H7 (cell line): ENCODE results near the gene PRKAG2. TPM values are rescaled to one million over a fixed set of nuclear protein-coding genes. Genes with fewer than 3 reads are reported as not detected.
"Not testable (repeated sequence)": the region's sequence is repeated elsewhere in the genome, so short reads cannot be mapped to it uniquely, and the experiment has no call there.

Experiments used
- DNase-seq: peaks from one replicate; pipeline ENCODE4 v3.0.0; 2012
- H3K27me3 ChIP-seq: 2 replicates; pipeline ENCODE4 v1.6.0; 2011; ENCODE audit warnings: mild to moderate bottlenecking, low read length; ENCODE audit not compliant: control insufficient read depth, insufficient read depth
- H3K36me3 ChIP-seq: replicated peaks from 2 replicates; pipeline ENCODE4 v1.5.1; 2011; ENCODE audit warnings: low read length; ENCODE audit not compliant: control insufficient read depth, insufficient read depth
- H3K4me3 ChIP-seq: 2 replicates; pipeline ENCODE4 v1.5.1; 2011; ENCODE audit warnings: low read depth, mild to moderate bottlenecking, control low read depth, low read length, moderate library complexity; ENCODE audit not compliant: insufficient read depth
- total RNA-seq: library from RNA; depleted of rRNA; stranded (reverse); fragments of >200 nt; shearing (Covaris generic); gene quantifications from 2 replicates; pipeline ENCODE4 v1.2.3, GENCODE V29; 2014

The PRKAG2 gene
- total RNA-seq, 1 experiment from 2014 or later, result 6.0 TPM

GRCh38 chr7:151836927-151837205 is 40.0 kb downstream of the PRKAG2 start:
- Histone ChIP-seq H3K27me3 (no peaks in the 10 kb centered on the region), H3K36me3 (no peaks in the 10 kb centered on the region), H3K4me3 (no peak overlapping the region)
- DNase-seq, result no peak

DNA sequence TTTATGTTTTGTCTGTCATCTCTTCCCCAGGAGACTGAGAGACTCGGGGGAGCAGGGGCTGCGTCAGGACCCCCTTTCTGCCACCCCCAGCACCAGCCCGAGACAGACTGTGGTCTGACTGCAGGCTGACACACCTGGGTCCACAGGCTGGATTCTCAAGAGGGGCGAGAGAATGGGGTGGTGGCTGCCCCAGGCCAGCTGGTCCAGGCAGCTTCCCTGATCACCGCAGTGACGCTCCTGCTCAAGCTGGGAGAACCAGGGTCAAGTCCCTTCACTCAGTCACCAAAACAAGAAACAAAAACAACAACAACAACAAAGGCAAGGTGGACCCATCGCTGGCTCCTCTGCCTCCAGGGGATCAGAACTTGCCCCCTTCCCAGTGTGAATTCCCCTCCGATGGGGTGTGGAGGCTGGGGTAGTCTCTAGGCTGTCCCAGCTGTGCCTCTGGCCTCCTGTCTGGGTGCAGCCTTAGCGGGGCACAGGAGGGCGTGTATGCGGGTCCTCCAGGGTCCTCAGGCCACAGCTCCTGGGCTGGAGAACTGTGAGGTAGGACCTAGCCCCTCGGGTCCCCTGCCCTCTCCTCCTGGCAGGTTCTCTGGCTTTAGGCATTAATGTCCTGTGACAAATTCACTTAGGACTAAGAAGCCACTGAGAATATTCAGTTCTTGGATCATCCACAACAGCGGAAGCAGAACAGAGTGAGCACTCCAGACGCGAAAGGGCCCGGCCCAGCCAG is 40.6 kb downstream of the PRKAG2 start:
- Histone ChIP-seq H3K27me3 (no peaks in the 10 kb centered on the region), H3K36me3 (no peaks in the 10 kb centered on the region), H3K4me3 (no peak overlapping the region)
- no peak for DNase-seq

DNA sequence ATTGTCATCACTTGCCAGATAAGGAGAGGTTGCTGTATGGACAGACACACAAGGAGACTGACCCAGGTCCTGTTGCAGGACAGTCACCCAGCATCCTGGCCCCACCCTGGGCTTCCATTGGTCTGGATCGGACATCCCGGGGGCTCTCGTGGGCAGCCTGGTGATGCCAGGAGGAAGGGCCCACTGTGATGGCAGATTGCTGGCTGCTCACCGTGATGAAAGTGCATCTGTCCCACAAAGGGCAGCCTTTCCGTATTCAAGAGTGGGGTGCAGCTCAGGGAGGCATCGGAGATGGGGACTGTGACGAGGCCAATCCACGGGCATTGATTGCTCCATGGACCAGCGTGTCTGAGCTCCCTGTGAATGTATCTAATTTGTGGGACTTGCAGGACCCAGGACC is 41.3 kb downstream of the PRKAG2 start:
- H3K4me3 ChIP-seq, result no peak overlapping the region
- H3K27me3 ChIP-seq, result no peaks in the 10 kb centered on the region
- DNase-seq, result no peak
- H3K36me3 ChIP-seq, result no peaks in the 10 kb centered on the region

GRCh38 chr7:151834271-151835035 is 42.5 kb downstream of the PRKAG2 start:
- no peak for DNase-seq
- H3K36me3 ChIP-seq, result no peaks in the 10 kb centered on the region
- no peak overlapping the region for H3K4me3 ChIP-seq
- no peaks in the 10 kb centered on the region for H3K27me3 ChIP-seq

DNA sequence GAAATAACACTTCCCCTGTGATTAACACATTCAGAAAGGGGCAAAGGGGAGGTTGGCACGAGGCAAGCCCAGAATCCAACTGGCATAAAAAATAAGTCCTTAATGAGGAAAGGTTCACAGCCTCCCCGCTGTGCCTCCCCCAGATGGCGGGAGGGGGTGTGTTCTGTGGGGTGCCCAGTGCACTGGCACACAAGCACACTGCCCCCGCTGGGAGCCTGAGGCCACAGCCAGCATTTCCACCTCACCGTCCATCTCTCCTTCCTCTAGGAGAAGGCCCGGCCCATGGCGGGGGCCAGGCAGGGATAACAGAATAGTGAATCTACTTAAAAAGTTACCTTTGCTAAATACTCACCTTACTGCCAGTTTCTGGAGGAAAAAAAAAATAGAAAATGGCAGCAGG is 43.2 kb downstream of the PRKAG2 start:
- H3K27me3 ChIP-seq, result no peaks in the 10 kb centered on the region
- no peak for DNase-seq
- no peaks in the 10 kb centered on the region for H3K36me3 ChIP-seq
- H3K4me3 ChIP-seq, result no peak overlapping the region

DNA sequence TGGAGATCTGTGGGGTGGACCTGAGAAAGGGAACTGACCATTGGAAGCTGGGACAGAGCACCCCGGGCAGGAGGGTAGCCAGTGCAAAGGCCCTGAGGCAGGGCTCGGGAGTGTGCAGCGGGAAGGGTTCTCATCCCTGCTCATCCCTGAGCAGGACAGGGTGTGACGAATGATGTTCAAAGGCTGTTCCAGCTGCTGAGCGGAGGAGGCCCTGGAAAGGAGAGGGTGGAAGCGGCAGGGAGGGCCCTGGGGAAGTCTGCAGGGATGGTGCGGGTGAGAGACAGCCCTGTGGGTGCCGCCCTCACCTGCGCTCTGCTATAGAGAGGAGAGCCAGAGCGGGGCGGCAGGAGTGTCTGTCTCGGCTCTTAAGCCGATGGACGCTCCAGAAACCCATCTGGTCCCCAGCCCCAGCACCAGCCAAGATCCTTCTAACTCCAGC is 43.7 kb downstream of the PRKAG2 start:
- H3K4me3 ChIP-seq, result no peak overlapping the region
- H3K36me3 ChIP-seq, result no peaks in the 10 kb centered on the region
- H3K27me3 ChIP-seq, result no peaks in the 10 kb centered on the region
- DNase-seq, result no peak

DNA sequence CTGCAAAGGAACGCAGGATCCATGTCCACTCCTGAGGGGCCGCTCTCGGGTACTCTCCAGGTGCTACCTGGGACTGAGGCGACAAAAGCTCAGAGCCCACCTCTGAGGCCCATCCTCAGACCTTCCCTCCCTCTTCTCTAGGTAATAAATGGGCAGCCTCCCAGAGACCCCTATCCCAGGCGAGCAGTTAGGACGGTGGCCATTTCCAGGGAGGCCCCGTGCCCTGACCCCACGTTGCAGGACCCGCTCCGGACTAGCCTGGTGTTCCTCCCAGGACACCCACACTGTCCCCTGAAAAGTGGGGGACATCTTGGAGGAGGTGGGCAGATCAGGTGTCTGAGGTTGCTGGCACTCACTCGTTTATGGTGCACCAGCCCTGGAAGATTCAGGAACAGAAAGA is 44.3 kb downstream of the PRKAG2 start:
- DNase-seq, result no peak
- no peak overlapping the region for H3K4me3 ChIP-seq
- no peaks in the 10 kb centered on the region for H3K36me3 ChIP-seq
- H3K27me3 ChIP-seq, result no peaks in the 10 kb centered on the region

- no peaks in the 10 kb centered on the region for H3K36me3 ChIP-seq
- no peaks in the 10 kb centered on the region for H3K27me3 ChIP-seq
- no peak for DNase-seq
- no peak overlapping the region for H3K4me3 ChIP-seq
Measured at GRCh38 chr7:151832138-151832537, 44.8 kb downstream of the PRKAG2 start.

- no peak for DNase-seq
- no peaks in the 10 kb centered on the region for H3K27me3 ChIP-seq
- no peak overlapping the region for H3K4me3 ChIP-seq
- H3K36me3 ChIP-seq, result no peaks in the 10 kb centered on the region
Measured at GRCh38 chr7:151831606-151832005, 45.3 kb downstream of the PRKAG2 start.

DNA sequence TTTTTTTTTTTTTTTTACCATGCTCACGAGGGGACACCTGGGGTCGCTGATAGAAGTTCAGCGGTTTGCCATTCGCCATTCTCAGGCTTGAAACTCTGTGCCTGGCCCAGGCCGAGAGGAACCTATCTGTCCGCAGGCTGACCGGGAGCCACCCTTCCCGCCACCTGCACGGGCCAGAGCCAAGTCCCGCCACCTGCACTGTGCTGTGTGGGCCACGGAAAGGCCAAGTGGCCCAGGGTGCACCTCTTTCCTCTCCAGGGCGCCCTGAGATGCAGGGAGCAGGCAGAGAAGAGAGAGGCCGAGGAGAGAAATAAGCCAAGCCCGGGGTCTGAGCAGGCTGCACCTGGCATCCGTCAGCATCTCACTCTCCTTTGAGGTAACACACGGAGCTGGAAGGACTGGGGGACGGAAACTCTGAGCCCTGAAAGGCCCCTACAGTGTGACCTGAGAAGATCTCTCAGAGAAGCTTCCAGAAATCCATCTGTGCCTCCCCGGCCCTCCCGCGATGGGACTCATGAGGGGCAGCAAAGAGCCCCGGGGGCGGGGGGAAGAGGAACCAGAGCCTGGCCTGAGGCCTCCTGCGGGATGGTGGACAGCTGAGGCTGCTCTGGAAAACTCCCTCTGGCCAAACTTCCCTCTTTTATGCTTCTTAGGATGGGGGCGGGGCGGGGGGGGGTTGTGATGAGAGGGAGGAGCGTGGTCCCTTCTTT is 46.6 kb downstream of the PRKAG2 start:
- Histone ChIP-seq H3K4me3 (no peak overlapping the region), H3K27me3 (no peaks in the 10 kb centered on the region), H3K36me3 (no peaks in the 10 kb centered on the region)
- DNase-seq, result no peak

DNA sequence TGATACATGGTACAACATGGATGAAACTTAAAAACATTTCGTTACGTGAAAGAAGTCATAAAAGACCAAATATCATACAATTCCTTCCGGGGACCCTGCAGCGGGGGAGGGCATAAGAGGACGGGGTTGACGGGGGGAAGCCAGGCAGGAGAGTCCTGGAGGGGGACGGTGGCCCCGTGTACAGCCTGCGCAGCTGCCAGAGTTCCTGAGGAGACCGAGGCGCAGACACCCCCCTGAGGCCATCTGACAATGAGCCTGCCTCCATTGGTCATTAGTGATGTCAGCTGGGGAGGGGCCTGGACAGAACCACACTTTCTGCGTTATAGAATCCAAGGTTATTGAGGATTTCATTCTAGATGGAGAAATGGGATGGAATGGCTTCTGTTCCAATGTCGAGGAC is 47.2 kb downstream of the PRKAG2 start:
- DNase-seq, result no peak
- Histone ChIP-seq H3K27me3 (no peaks in the 10 kb centered on the region), H3K36me3 (no peaks in the 10 kb centered on the region), H3K4me3 (no peak overlapping the region)

- no peak overlapping the region for H3K4me3 ChIP-seq
- no peak for DNase-seq
- H3K27me3 ChIP-seq, result no peaks in the 10 kb centered on the region
- H3K36me3 ChIP-seq, result no peaks in the 10 kb centered on the region
Measured at GRCh38 chr7:151827620-151828019, 49.3 kb downstream of the PRKAG2 start.

- DNase-seq, H3K4me3 ChIP-seq, H3K36me3 ChIP-seq, H3K27me3 ChIP-seq: not testable (repeated sequence)
Measured at GRCh38 chr7:151826316-151826715, 50.6 kb downstream of the PRKAG2 start.

GRCh38 chr7:151825721-151826120 is 51.2 kb downstream of the PRKAG2 start:
- H3K4me3 ChIP-seq, result no peak overlapping the region
- H3K36me3 ChIP-seq, result no peaks in the 10 kb centered on the region
- no peaks in the 10 kb centered on the region for H3K27me3 ChIP-seq
- peak; percentile 24 for DNase-seq

DNA sequence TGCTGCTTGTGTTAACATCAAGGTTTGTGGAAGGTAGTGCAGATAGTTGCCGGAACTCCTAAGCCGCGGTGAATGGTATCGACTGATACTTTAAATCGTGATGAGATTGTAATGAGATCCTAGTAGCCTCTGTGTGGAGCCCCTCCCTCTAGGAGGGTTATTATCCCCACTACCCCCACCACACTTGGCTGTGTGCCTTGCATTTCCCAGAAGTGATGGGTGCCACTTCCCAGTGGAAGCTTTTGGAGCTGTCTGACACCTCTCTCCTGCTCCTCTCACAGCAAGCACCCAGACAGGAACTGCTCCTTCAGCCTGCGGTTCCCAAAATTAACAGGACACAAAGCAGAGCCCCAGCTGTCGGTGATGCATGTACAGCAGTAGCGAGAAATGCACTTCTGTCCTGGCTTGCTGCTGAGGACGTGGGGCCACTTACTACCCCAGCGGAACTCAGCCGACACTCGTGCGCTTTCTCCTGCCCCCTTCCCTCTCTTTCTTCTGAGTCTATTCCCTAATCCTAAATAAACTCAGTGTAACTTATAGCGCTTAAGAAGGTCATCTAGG is 52.5 kb downstream of the PRKAG2 start:
- no peaks in the 10 kb centered on the region for H3K27me3 ChIP-seq
- H3K4me3 ChIP-seq, result no peak overlapping the region
- DNase-seq, result no peak
- no peaks in the 10 kb centered on the region for H3K36me3 ChIP-seq
